Osteocyte (in vitro differentiated cells): ENCODE results near the gene FHIP1B. TPM values are rescaled to one million over a fixed set of nuclear protein-coding genes. Genes with fewer than 3 reads are reported as not detected.

Source experiments
- DNase-seq: peaks from one replicate; pipeline ENCODE4 v3.0.0; 2021; ENCODE audit warnings: mixed read lengths; ENCODE audit not compliant: unreplicated experiment; ENCODE audit errors: extremely low spot score
- H3K27ac Mint-ChIP-seq: one replicate; pipeline ENCODE4 v1.8.0; 2021; ENCODE audit warnings: mild to moderate bottlenecking, mixed read lengths; ENCODE audit not compliant: unreplicated experiment
- H3K27me3 Mint-ChIP-seq: one replicate; pipeline ENCODE4 v1.8.0; 2021; ENCODE audit warnings: mixed read lengths; ENCODE audit not compliant: unreplicated experiment
- H3K36me3 Mint-ChIP-seq: one replicate; pipeline ENCODE4 v1.8.0; 2021; ENCODE audit warnings: mixed read lengths; ENCODE audit not compliant: unreplicated experiment
- H3K4me1 Mint-ChIP-seq: one replicate; pipeline ENCODE4 v1.8.0; 2021; ENCODE audit warnings: mixed read lengths; ENCODE audit not compliant: unreplicated experiment
- H3K4me3 Mint-ChIP-seq: one replicate; pipeline ENCODE4 v1.8.0; 2021; ENCODE audit warnings: mild to moderate bottlenecking, moderate library complexity, mixed read lengths; ENCODE audit not compliant: unreplicated experiment
- H3K9me3 Mint-ChIP-seq: one replicate; pipeline ENCODE4 v1.8.0; 2021; ENCODE audit warnings: mixed read lengths; ENCODE audit not compliant: unreplicated experiment
- total RNA-seq: library from RNA; stranded (reverse); gene quantifications from 2 replicates; pipeline ENCODE4 v1.2.1, GENCODE V29; 2021
- TF ChIP-seq, protein P1 (sequence below): fragments of 200-600 bp; sonication (generic); IDR thresholded peaks from 2 replicates; pipeline ENCODE4 v1.5.0; 2021; ENCODE audit warnings: antibody characterized with exemption, mild to moderate bottlenecking, moderate library complexity

Gene FHIP1B
- total RNA-seq, 1 donor from 2014 or later = 25.6 TPM

DNA sequence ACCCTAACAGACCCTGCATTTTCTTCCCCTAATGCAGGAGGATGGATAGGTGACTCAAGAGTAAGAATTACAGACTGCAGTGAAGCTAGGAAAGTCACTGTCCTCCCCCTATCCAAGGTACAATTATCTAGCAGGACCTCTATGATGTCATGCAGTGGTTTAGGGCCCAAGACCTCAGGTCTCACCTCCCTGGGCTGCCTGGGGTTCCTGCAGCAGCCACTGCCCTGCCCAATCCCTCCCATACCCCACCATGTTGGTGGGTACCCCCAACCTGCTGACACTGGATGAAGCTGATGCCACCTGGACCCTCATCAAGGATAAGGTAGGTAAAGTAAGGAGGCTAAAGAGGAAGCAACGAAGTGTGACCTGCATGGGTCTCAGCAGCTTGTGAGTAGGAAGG, 29.1 kb downstream of the FHIP1B start, which contains the start of gene C11orf42:
Gene C11orf42, plus strand, starts transcription at position 192 of the 400 bp plus-strand sequence. Its CDS starts 59 bp downstream, at position 251.
- TF ChIP-seq, protein P1, sequence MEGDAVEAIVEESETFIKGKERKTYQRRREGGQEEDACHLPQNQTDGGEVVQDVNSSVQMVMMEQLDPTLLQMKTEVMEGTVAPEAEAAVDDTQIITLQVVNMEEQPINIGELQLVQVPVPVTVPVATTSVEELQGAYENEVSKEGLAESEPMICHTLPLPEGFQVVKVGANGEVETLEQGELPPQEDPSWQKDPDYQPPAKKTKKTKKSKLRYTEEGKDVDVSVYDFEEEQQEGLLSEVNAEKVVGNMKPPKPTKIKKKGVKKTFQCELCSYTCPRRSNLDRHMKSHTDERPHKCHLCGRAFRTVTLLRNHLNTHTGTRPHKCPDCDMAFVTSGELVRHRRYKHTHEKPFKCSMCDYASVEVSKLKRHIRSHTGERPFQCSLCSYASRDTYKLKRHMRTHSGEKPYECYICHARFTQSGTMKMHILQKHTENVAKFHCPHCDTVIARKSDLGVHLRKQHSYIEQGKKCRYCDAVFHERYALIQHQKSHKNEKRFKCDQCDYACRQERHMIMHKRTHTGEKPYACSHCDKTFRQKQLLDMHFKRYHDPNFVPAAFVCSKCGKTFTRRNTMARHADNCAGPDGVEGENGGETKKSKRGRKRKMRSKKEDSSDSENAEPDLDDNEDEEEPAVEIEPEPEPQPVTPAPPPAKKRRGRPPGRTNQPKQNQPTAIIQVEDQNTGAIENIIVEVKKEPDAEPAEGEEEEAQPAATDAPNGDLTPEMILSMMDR = no peak
- Mint-ChIP-seq H3K27me3 (no peaks in the 10 kb centered on the region), H3K9me3 (no peaks in the 10 kb centered on the region), H3K4me1 (peaks cover 4% of the 10 kb centered on the region), H3K4me3 (no peak within 1 kb of the TSS), H3K36me3 (peaks cover 17% of the 10 kb centered on the region), H3K27ac (no peak within 1 kb of the TSS)
- DNase-seq = no peak

DNA sequence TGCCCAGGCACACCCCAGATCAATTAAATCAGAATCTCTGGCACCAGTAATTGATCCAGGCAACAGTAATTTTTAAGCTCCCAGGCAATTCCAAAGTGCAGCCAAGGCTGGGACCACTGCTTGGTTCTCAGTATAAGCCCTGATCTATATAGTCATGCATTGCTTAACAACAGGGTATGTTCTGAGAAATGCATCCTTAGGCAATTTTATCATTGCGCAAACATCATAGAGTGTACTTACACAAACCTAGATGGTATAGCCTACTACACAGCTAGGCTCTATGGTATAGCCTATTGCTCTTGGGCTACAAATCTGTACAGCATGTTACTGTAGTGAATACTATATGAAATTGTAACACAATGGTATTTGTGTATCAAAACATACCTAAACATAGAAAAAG, 29.7 kb downstream of the FHIP1B start:
- Mint-ChIP-seq H3K9me3 (no peaks in the 10 kb centered on the region), H3K27me3 (no peaks in the 10 kb centered on the region), H3K4me3 (no peak overlapping the region), H3K4me1 (peaks cover 4% of the 10 kb centered on the region), H3K27ac (no peak overlapping the region), H3K36me3 (peaks cover 17% of the 10 kb centered on the region)
- no peak for DNase-seq
- TF ChIP-seq, protein P1 = no peak

DNA sequence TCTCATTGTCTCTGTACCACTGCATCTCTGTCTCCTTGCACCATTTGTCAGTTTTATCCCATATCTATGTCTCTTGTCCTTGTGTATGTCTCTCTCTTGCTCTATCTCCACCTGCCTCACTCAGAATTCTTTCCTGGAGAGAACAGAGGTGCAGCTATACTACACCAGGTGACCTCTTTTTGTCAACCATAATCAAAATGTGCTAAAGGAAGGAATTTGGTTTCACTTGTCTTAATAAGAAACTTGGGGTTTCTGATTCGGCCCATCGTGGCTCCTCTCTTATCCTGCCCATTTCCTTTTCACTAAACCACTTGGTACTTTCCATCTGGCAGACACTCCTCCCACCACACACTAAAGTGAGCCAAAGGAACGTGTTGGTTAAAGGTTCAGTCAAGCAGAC, 31.1 kb downstream of the FHIP1B start:
- H3K36me3 Mint-ChIP-seq = peaks cover 13% of the 10 kb centered on the region
- H3K27ac Mint-ChIP-seq = no peak overlapping the region
- H3K9me3 Mint-ChIP-seq = no peaks in the 10 kb centered on the region
- H3K4me3 Mint-ChIP-seq = no peak overlapping the region
- TF ChIP-seq, protein P1 = no peak
- no peaks in the 10 kb centered on the region for H3K27me3 Mint-ChIP-seq
- DNase-seq = no peak
- peaks cover 4% of the 10 kb centered on the region for H3K4me1 Mint-ChIP-seq

DNA sequence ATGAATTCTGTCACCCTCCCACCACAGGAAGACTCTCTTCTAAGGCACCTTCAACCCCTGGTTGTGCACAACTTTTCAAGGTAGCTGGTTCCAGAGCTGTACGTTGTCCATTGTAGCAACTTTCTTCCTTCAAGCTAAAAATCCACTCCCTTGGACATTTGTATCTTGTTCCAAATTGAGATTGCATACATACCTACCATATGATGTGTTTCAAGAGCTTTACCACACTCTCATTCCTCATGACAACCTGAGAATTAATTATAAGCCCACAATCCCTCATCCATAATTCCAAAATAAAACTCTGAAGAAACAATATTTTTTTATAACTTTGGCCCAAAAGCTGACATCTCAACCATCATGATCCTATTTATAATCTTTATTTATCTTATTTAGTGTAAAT, 32.4 kb downstream of the FHIP1B start:
- Mint-ChIP-seq H3K4me1 (peaks cover 4% of the 10 kb centered on the region), H3K36me3 (peaks cover 13% of the 10 kb centered on the region), H3K27ac (no peak overlapping the region), H3K27me3 (no peaks in the 10 kb centered on the region), H3K4me3 (no peak overlapping the region), H3K9me3 (no peaks in the 10 kb centered on the region)
- DNase-seq = no peak
- TF ChIP-seq, protein P1 = no peak

DNA sequence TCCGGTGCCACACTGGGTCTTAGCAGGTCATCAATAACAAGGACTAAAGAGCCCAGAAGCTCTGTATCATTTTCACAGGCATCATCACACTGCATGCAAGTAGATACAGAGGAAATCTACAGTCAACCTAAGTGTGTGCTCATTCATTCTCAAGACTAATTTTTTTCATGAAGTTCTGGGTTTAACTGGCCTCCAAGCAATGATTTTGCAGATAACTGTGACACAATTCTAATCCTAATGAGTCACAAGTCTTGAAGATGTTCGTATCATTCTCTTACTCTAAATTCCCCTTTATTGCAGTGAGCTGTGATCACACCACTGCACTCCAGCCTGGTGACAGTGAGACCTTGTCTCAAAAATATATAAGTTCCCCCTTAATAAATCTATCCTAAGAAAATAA, 33.0 kb downstream of the FHIP1B start:
- peaks cover 4% of the 10 kb centered on the region for H3K4me1 Mint-ChIP-seq
- H3K36me3 Mint-ChIP-seq = peaks cover 13% of the 10 kb centered on the region
- no peak for DNase-seq
- TF ChIP-seq, protein P1 = no peak
- H3K4me3 Mint-ChIP-seq = no peak overlapping the region
- no peak overlapping the region for H3K27ac Mint-ChIP-seq
- H3K9me3 Mint-ChIP-seq = no peaks in the 10 kb centered on the region
- peaks cover under 1% of the 10 kb centered on the region for H3K27me3 Mint-ChIP-seq
